IMR-90 (cell line): ENCODE data around the gene ZNF827. TPM values are rescaled to one million over a fixed set of nuclear protein-coding genes. Genes with fewer than 3 reads are reported as not detected.

Experiments
- ATAC-seq: fragments of 200-7000 bp; cut with Tn5 transposase; 2 replicates; pipeline ENCODE4 v1.9.1; 2020; ENCODE audit warnings: low read depth, mild to moderate bottlenecking, moderate library complexity
- BruUV-seq: library from RNA; stranded (reverse); fragments of 400-500 nt; replicated peaks from 2 replicates; lab custom pipeline; 2021; lab: Mats Ljungman, UMichigan
- CTCF ChIA-PET: fragments of 300-600 bp; formaldehyde crosslinking; extraction: SDS; loops from one replicate; lab custom pipeline; 2021; ENCODE audit warnings: antibody characterized with exemption; lab: Yijun Ruan, JAX
- POLR2A ChIA-PET: fragments of 300-600 bp; sonication (Branson Sonifier 250); formaldehyde crosslinking; loops from one replicate; lab custom pipeline; 2022; ENCODE audit warnings: antibody characterized with exemption; ENCODE audit not compliant: unreplicated experiment; lab: Charles Lee
- DNase-seq: peaks from one replicate; pipeline ENCODE4 v3.0.0; 2013
- H2AFZ ChIP-seq: replicated peaks from 2 replicates; pipeline ENCODE3; 2013; ENCODE audit warnings: low read length, mild to moderate bottlenecking; ENCODE audit not compliant: poor library complexity
- H2AK5ac ChIP-seq: 2 replicates; pipeline ENCODE4 v1.6.1; 2013; ENCODE audit warnings: low read depth, low read length, inconsistent platforms
- H2AK9ac ChIP-seq: replicated peaks from 2 replicates; pipeline ENCODE3; 2013; ENCODE audit warnings: mild to moderate bottlenecking, low read depth, low read length, moderate library complexity; ENCODE audit not compliant: poor library complexity
- H2BK120ac ChIP-seq: 2 replicates; pipeline ENCODE4 v1.6.1; 2013; ENCODE audit warnings: low read depth, low read length, inconsistent platforms
- H2BK15ac ChIP-seq: 3 replicates; pipeline ENCODE4 v1.6.1; 2013; ENCODE audit warnings: low read depth, low read length, inconsistent platforms
- H2BK20ac ChIP-seq: 2 replicates; pipeline ENCODE4 v1.6.1; 2013; ENCODE audit warnings: low read depth, mild to moderate bottlenecking, inconsistent platforms, low read length, moderate library complexity
- H2BK5ac ChIP-seq: 2 replicates; pipeline ENCODE4 v1.6.1; 2013; ENCODE audit warnings: mild to moderate bottlenecking, low read depth, low read length, inconsistent platforms; ENCODE audit not compliant: poor library complexity, severe bottlenecking
- H3K14ac ChIP-seq: replicated peaks from 2 replicates; pipeline ENCODE4 v1.6.1; 2013; ENCODE audit warnings: low read depth, low read length, inconsistent platforms
- H3K18ac ChIP-seq: 2 replicates; pipeline ENCODE4 v1.6.1; 2013; ENCODE audit warnings: low read depth, low read length, control low read depth
- H3K23ac ChIP-seq: 2 replicates; pipeline ENCODE4 v1.6.1; 2013; ENCODE audit warnings: low read depth, low read length, inconsistent platforms
- H3K27ac ChIP-seq: 2 replicates; pipeline ENCODE4 v1.5.1; 2013; ENCODE audit warnings: mild to moderate bottlenecking, control low read depth, low read length; ENCODE audit not compliant: insufficient read depth
- H3K27me3 ChIP-seq: 2 replicates; pipeline ENCODE4 v1.6.1; 2013; ENCODE audit warnings: low read length; ENCODE audit not compliant: control insufficient read depth, insufficient read depth
- H3K36me3 ChIP-seq: 2 replicates; pipeline ENCODE4 v1.6.1; 2013; ENCODE audit warnings: low read length, mixed read lengths; ENCODE audit not compliant: control insufficient read depth, insufficient read depth
- H3K4ac ChIP-seq: 2 replicates; pipeline ENCODE4 v1.6.1; 2013; ENCODE audit warnings: low read depth, low read length, inconsistent platforms
- H3K4me1 ChIP-seq: 2 replicates; pipeline ENCODE4 v1.6.1; 2013; ENCODE audit warnings: low read length, mixed read lengths; ENCODE audit not compliant: control insufficient read depth, insufficient read depth
- H3K4me2 ChIP-seq: 2 replicates; pipeline ENCODE4 v1.6.1; 2013; ENCODE audit warnings: low read depth, mild to moderate bottlenecking, control low read depth, low read length, moderate library complexity
- H3K4me3 ChIP-seq: 2 replicates; pipeline ENCODE4 v1.5.1; 2013; ENCODE audit warnings: low read depth, mild to moderate bottlenecking, control low read depth, low read length, moderate library complexity; ENCODE audit not compliant: insufficient read depth
- H3K56ac ChIP-seq: 2 replicates; pipeline ENCODE4 v1.6.1; 2013; ENCODE audit warnings: low read length, inconsistent platforms; ENCODE audit not compliant: insufficient read depth; ENCODE audit errors: extremely low read depth
- H3K79me1 ChIP-seq, 2 experiments: 2 replicates each; pipeline ENCODE4 v1.6.1; 2013; ENCODE audit warnings: low read length in 2 of 2, inconsistent platforms in 1 of 2, low read depth in 1 of 2
- H3K9ac ChIP-seq: 2 replicates; pipeline ENCODE4 v1.6.1; 2013; ENCODE audit warnings: low read depth, low read length, control low read depth
- H3K9me1 ChIP-seq: 2 replicates; pipeline ENCODE4 v1.6.1; 2013; ENCODE audit warnings: low read length, inconsistent platforms; ENCODE audit not compliant: insufficient read depth
- H3K9me3 ChIP-seq: 2 replicates; pipeline ENCODE4 v1.6.1; 2013; ENCODE audit warnings: low read length; ENCODE audit not compliant: control insufficient read depth, insufficient read depth
- H4K20me1 ChIP-seq: 2 replicates; pipeline ENCODE4 v1.6.1; 2013; ENCODE audit warnings: low read length, inconsistent platforms; ENCODE audit not compliant: insufficient read depth
- H4K5ac ChIP-seq: 2 replicates; pipeline ENCODE4 v1.6.1; 2013; ENCODE audit warnings: mild to moderate bottlenecking, low read depth, low read length, control low read depth
- H4K8ac ChIP-seq, 2 experiments: 2 replicates each; pipeline ENCODE4 v1.6.1; 2013; ENCODE audit warnings: low read depth in 2 of 2, low read length in 2 of 2, control low read depth in 1 of 2, inconsistent platforms in 1 of 2
- H4K91ac ChIP-seq: 2 replicates; pipeline ENCODE4 v1.6.1; 2013; ENCODE audit warnings: low read depth, low read length, inconsistent platforms; ENCODE audit not compliant: insufficient read depth
- CHD1 ChIP-seq: IDR thresholded peaks from 2 replicates; pipeline ENCODE4 v1.6.1; 2012; ENCODE audit warnings: low read depth, low read length, improper control_type of control experiment
- CTCF ChIP-seq: conservative IDR thresholded peaks from 2 replicates; pipeline ENCODE4 v1.5.1; 2012; ENCODE audit warnings: mild to moderate bottlenecking, low read depth, low read length, improper control_type of control experiment
- ELK1 ChIP-seq: fragments of 150-350 bp; IDR thresholded peaks from 2 replicates; pipeline ENCODE4 v1.6.1; 2016; ENCODE audit warnings: low read depth, mild to moderate bottlenecking, low read length, moderate library complexity, borderline replicate concordance
- FOS ChIP-seq: fragments of 150-350 bp; IDR thresholded peaks from 2 replicates; pipeline ENCODE4 v1.6.1; 2016; ENCODE audit warnings: low read depth, low read length
- MAFK ChIP-seq: IDR thresholded peaks from 2 replicates; pipeline ENCODE4 v1.6.1; 2012; ENCODE audit warnings: low read depth, low read length, improper control_type of control experiment
- MAZ ChIP-seq: IDR thresholded peaks from 2 replicates; pipeline ENCODE4 v1.6.1; 2012; ENCODE audit warnings: low read depth, mild to moderate bottlenecking, low read length, improper control_type of control experiment, moderate library complexity, borderline replicate concordance
- MXI1 ChIP-seq: IDR thresholded peaks from 2 replicates; pipeline ENCODE4 v1.6.1; 2012; ENCODE audit warnings: low read depth, mild to moderate bottlenecking, low read length, moderate library complexity, borderline replicate concordance
- POLR2A ChIP-seq: IDR thresholded peaks from 2 replicates; pipeline ENCODE4 v1.6.1; 2012; ENCODE audit warnings: mild to moderate bottlenecking, low read depth, low read length
- RAD21 ChIP-seq: IDR thresholded peaks from 2 replicates; pipeline ENCODE4 v1.6.1; 2012; ENCODE audit warnings: low read length, improper control_type of control experiment
- RCOR1 ChIP-seq: IDR thresholded peaks from 2 replicates; pipeline ENCODE4 v1.6.1; 2012; ENCODE audit warnings: mild to moderate bottlenecking, low read length, improper control_type of control experiment; ENCODE audit not compliant: insufficient replicate concordance
- SMC3 ChIP-seq: fragments of 150-350 bp; IDR thresholded peaks from 2 replicates; pipeline ENCODE4 v1.6.1; 2016; ENCODE audit warnings: low read depth, mild to moderate bottlenecking, antibody characterized with exemption, low read length, moderate library complexity
- USF2 ChIP-seq: fragments of 150-350 bp; IDR thresholded peaks from 2 replicates; pipeline ENCODE4 v1.6.1; 2017; ENCODE audit warnings: mild to moderate bottlenecking, antibody characterized with exemption, low read length, low read depth
- WGBS, 2 experiments: methylation state at CpG; one replicate each; pipeline versions ENCODE4 v1.1.5 to v1.1.7; 2013; ENCODE audit warnings: missing lambda C conversion rate in 2 of 2; ENCODE audit not compliant: insufficient read length in 1 of 2; ENCODE audit errors: extremely low coverage in 2 of 2; 5-methylcytosine and 5-hydroxymethylcytosine counted together
- dilution Hi-C: fragments of 300-500 bp; cut with HindIII; formaldehyde crosslinking; loops from one replicate; pipeline ENCODE4 v1.14.3; 2018; ENCODE audit warnings: low sequenced_read_pairs; ENCODE audit not compliant: unreplicated experiment
- in situ Hi-C: fragments of 300-500 bp; cut with MboI; formaldehyde crosslinking; loops from 3 replicates; pipeline ENCODE4 v1.14.3; 2019; ENCODE audit warnings: low sequenced_read_pairs, inconsistent platforms, mixed read lengths
- intact Hi-C: fragments of 100-400 bp; cut with micrococcal nuclease; formaldehyde crosslinking; loops from 2 replicates; pipeline ENCODE4 v1.10.0; 2022
- polyA plus RNA-seq, 3 experiments: library from polyadenylated mRNA; depleted of rRNA; stranded (reverse); fragments of >200 nt; gene quantifications; 2 replicates each; pipeline ENCODE4 v1.2.3, GENCODE V29; 2012; ENCODE audit warnings: low replicate concordance in 1 of 3
- total RNA-seq: library from RNA; depleted of rRNA; stranded (reverse); fragments of >200 nt; gene quantifications from 2 replicates; pipeline ENCODE4 v1.2.3, GENCODE V29; 2012

The ZNF827 gene
- total and polyA plus RNA-seq, 2 of the 4 experiments (the other 2 are of a cell fraction) = 6.6 to 31.7 TPM

- TF ChIP-seq RAD21 (no peak), CHD1 (no peak)
Measured at GRCh38 chr4:145861336-145862318, 77.0 kb downstream of the ZNF827 start (continued).

- H4K20me1 ChIP-seq = no peaks in the 10 kb centered on the region
- H2AK5ac ChIP-seq = no peak overlapping the region
- no peak overlapping the region for H4K91ac ChIP-seq
- H3K9me3 ChIP-seq = no peaks in the 10 kb centered on the region
- no peak overlapping the region for H3K4ac ChIP-seq
- no CpG with 5 or more reads among the region's 5 CpGs for WGBS, 2 experiments
- no peak overlapping the region for H2BK120ac ChIP-seq
- no peak overlapping the region for H3K14ac ChIP-seq
- H2BK15ac ChIP-seq = no peak overlapping the region
- peaks cover 5% of the 10 kb centered on the region; the same call in 1 of the 2 replicates for H3K9me1 ChIP-seq
- H3K56ac ChIP-seq = no peak overlapping the region
- DNase-seq = no peak
- H3K4me1 ChIP-seq = no peaks in the 10 kb centered on the region; the same call in none of the 2 replicates
- H3K9ac ChIP-seq = no peak overlapping the region
- H3K27ac ChIP-seq = no peak overlapping the region
- ATAC-seq = no peak
- no TSS peak for BruUV-seq
- ChIA-PET POLR2A (no interaction called here), CTCF (no interaction called here)
- peaks cover 0 to 17% of the 10 kb centered on the region in 2 experiments; a peak in 2 of 4 replicates for H3K79me1 ChIP-seq
- H3K4me2 ChIP-seq = no peak overlapping the region
- H4K8ac ChIP-seq = no peak overlapping the region
- no peak overlapping the region for H2BK5ac ChIP-seq
- H3K18ac ChIP-seq = no peak overlapping the region
- H4K5ac ChIP-seq = no peak overlapping the region
- H3K27me3 ChIP-seq = no peaks in the 10 kb centered on the region
- intact Hi-C loops (no loop called here), dilution Hi-C loops (no loop called here), in situ Hi-C loops (no loop called here)
- H2AK9ac ChIP-seq = no peak overlapping the region
- no peak overlapping the region for H3K4me3 ChIP-seq
- no peak overlapping the region for H2BK20ac ChIP-seq
- H2AFZ ChIP-seq = no peak overlapping the region
- no peak overlapping the region for H3K23ac ChIP-seq
- H3K36me3 ChIP-seq = peaks cover 1% of the 10 kb centered on the region; the same call in 1 of the 2 replicates
- no peak for TF ChIP-seq FOS
- no peak for TF ChIP-seq ELK1
- no peak for TF ChIP-seq MXI1
- no peak for TF ChIP-seq MAZ
- no peak for TF ChIP-seq USF2
- no peak for TF ChIP-seq RCOR1
- no peak for TF ChIP-seq CTCF
- TF ChIP-seq MAFK = no peak
- TF ChIP-seq POLR2A = no peak
- TF ChIP-seq SMC3 = no peak
- TF ChIP-seq RAD21 = no peak
Measured at GRCh38 chr4:145860897-145861296, 77.7 kb downstream of the ZNF827 start.
